Esophagus muscularis mucosa (tissue), 3 donors: Measurements from ENCODE around the gene AUTS2.

Experiments used
- CTCF ChIP-seq, 3 experiments: fragments of 200-600 bp in 2 of 3; fragments of 450-650 bp in 1 of 3; sonication (generic) in 2 of 3; IDR thresholded peaks; one replicate each; pipeline ENCODE4 v1.5.1; 2017 to 2019; ENCODE audit warnings: antibody characterized with exemption in 3 of 3, mild to moderate bottlenecking in 2 of 3, moderate library complexity in 1 of 3
- POLR2A ChIP-seq: fragments of 450-650 bp; IDR thresholded peaks from one replicate; pipeline ENCODE4 v1.6.1; 2017; ENCODE audit warnings: antibody characterized with exemption, moderate library complexity, mild to moderate bottlenecking, low read depth

GRCh38 chr7:69912141-69912540 lies 313.9 kb downstream of the AUTS2 start:
- TF ChIP-seq CTCF (IDR thresholded peaks at IDR 0.05) = no peak
- no peak for TF ChIP-seq POLR2A
